B cell (primary cell): ENCODE measurements around the gene TMEM87B.

Experiments
- EZH2 ChIP-seq: IDR thresholded peaks from 2 replicates; pipeline ENCODE4 v1.6.1; 2012; ENCODE audit warnings: borderline replicate concordance, low read depth, mild to moderate bottlenecking, moderate library complexity, low read length; ENCODE audit not compliant: insufficient read depth, poor library complexity, severe bottlenecking
- TF ChIP-seq, protein P1 (sequence below): fragments of 200-600 bp; IDR thresholded peaks from one replicate; pipeline ENCODE4 v1.8.0; 2022; ENCODE audit warnings: antibody characterized with exemption, mild to moderate bottlenecking

- TF ChIP-seq, protein P1, sequence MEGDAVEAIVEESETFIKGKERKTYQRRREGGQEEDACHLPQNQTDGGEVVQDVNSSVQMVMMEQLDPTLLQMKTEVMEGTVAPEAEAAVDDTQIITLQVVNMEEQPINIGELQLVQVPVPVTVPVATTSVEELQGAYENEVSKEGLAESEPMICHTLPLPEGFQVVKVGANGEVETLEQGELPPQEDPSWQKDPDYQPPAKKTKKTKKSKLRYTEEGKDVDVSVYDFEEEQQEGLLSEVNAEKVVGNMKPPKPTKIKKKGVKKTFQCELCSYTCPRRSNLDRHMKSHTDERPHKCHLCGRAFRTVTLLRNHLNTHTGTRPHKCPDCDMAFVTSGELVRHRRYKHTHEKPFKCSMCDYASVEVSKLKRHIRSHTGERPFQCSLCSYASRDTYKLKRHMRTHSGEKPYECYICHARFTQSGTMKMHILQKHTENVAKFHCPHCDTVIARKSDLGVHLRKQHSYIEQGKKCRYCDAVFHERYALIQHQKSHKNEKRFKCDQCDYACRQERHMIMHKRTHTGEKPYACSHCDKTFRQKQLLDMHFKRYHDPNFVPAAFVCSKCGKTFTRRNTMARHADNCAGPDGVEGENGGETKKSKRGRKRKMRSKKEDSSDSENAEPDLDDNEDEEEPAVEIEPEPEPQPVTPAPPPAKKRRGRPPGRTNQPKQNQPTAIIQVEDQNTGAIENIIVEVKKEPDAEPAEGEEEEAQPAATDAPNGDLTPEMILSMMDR, result no peak
- no peak for TF ChIP-seq EZH2
These were observed 4.8 kb upstream of the TMEM87B start for GRCh38 chr2:112050316-112050715.
